Activated B cell treated with CpG ODN at 0.5 μM for 24 hours (primary cell): ENCODE results near the gene PLA2G6. TPM values are rescaled to one million over a fixed set of nuclear protein-coding genes. Genes with fewer than 3 reads are reported as not detected.

Experiments used
- ATAC-seq: fragments of 200-7000 bp; cut with Tn5 transposase; one replicate; pipeline ENCODE4 v1.10.0; 2021; ENCODE audit warnings: low read depth, mild to moderate bottlenecking, moderate library complexity
- CTCF ChIA-PET: fragments of 350-600 bp; sonication (Branson Sonifier 250); formaldehyde crosslinking; loops from one replicate; lab custom pipeline; 2021; ENCODE audit warnings: antibody characterized with exemption; lab: Charles Lee
- POLR2A ChIA-PET: fragments of 350-600 bp; sonication (Branson Sonifier 250); formaldehyde crosslinking; loops from one replicate; lab custom pipeline; 2021; ENCODE audit warnings: antibody characterized with exemption; lab: Charles Lee
- DNase-seq: peaks from one replicate; pipeline ENCODE4 v3.0.0; 2022
- H3K27ac Mint-ChIP-seq: one replicate; pipeline ENCODE4 v1.8.0; 2020; ENCODE audit warnings: mixed read lengths
- H3K27me3 Mint-ChIP-seq: one replicate; pipeline ENCODE4 v1.8.0; 2021; ENCODE audit warnings: mixed read lengths
- H3K36me3 Mint-ChIP-seq: one replicate; pipeline ENCODE4 v1.8.0; 2021; ENCODE audit warnings: low read depth, mixed read lengths
- H3K4me1 Mint-ChIP-seq: one replicate; pipeline ENCODE4 v1.8.0; 2021; ENCODE audit warnings: mixed read lengths
- H3K4me3 Mint-ChIP-seq: one replicate; pipeline ENCODE4 v1.8.0; 2020; ENCODE audit warnings: mild to moderate bottlenecking, mixed read lengths
- H3K9me3 Mint-ChIP-seq: one replicate; pipeline ENCODE4 v1.8.0; 2020; ENCODE audit warnings: mixed read lengths
- intact Hi-C: fragments of 100-400 bp; cut with micrococcal nuclease; formaldehyde crosslinking; loops from one replicate; pipeline ENCODE4 v1.15.1; 2024
- total RNA-seq: library from RNA; stranded (reverse); gene quantifications from 2 replicates; pipeline ENCODE4 v1.2.3, GENCODE V29; 2022
- TF ChIP-seq, protein P1 (sequence below): fragments of 200-600 bp; IDR thresholded peaks from one replicate; pipeline ENCODE4 v1.8.0; 2022; ENCODE audit warnings: antibody characterized with exemption, mild to moderate bottlenecking

The PLA2G6 gene
- total RNA-seq, 1 donor from 2014 or later = 64.0 TPM

DNA sequence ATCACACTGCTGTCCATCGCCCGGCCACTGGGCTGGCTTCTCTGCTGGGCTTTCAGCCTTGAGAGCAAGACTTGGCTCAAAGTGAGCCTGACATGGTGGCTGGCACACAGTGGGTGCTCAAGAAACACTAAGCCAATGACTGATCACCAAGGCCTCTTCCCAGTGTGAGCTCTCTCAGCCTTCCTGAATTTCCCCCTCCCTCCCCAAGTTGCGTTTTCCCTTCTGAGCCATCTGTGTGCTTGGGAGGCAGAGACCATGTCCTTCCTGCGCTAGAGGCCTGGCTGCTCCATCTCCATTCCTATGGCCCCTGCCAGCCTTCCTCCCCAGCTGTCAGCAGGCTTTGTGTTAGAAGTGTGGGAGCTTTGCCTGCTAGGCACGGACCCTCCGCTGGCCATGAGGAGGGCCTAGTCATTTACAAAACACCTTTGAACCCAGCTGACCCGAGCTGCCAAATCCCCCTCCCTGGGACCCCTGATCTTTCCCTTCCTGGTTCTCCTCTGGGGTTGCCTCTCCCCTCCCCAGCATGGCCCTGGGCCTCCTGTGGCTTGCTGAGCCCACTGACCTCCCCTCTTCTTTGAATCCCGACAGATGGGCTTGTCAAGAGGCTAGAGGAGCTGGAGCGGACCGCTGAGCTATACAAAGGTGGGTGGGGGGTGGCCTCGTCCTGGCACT, 111.2 kb downstream of the PLA2G6 start:
- Mint-ChIP-seq H3K4me3 (no peak overlapping the region), H3K4me1 (no peaks in the 10 kb centered on the region), H3K27me3 (no peaks in the 10 kb centered on the region), H3K27ac (no peak overlapping the region), H3K9me3 (no peaks in the 10 kb centered on the region), H3K36me3 (peaks cover 77% of the 10 kb centered on the region)
- POLR2A ChIA-PET = no interaction called here
- ATAC-seq (no peak), DNase-seq (no peak)
- CTCF ChIA-PET = no interaction called here
- intact Hi-C loops = no loop called here
- TF ChIP-seq, protein P1, sequence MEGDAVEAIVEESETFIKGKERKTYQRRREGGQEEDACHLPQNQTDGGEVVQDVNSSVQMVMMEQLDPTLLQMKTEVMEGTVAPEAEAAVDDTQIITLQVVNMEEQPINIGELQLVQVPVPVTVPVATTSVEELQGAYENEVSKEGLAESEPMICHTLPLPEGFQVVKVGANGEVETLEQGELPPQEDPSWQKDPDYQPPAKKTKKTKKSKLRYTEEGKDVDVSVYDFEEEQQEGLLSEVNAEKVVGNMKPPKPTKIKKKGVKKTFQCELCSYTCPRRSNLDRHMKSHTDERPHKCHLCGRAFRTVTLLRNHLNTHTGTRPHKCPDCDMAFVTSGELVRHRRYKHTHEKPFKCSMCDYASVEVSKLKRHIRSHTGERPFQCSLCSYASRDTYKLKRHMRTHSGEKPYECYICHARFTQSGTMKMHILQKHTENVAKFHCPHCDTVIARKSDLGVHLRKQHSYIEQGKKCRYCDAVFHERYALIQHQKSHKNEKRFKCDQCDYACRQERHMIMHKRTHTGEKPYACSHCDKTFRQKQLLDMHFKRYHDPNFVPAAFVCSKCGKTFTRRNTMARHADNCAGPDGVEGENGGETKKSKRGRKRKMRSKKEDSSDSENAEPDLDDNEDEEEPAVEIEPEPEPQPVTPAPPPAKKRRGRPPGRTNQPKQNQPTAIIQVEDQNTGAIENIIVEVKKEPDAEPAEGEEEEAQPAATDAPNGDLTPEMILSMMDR = no peak

DNA sequence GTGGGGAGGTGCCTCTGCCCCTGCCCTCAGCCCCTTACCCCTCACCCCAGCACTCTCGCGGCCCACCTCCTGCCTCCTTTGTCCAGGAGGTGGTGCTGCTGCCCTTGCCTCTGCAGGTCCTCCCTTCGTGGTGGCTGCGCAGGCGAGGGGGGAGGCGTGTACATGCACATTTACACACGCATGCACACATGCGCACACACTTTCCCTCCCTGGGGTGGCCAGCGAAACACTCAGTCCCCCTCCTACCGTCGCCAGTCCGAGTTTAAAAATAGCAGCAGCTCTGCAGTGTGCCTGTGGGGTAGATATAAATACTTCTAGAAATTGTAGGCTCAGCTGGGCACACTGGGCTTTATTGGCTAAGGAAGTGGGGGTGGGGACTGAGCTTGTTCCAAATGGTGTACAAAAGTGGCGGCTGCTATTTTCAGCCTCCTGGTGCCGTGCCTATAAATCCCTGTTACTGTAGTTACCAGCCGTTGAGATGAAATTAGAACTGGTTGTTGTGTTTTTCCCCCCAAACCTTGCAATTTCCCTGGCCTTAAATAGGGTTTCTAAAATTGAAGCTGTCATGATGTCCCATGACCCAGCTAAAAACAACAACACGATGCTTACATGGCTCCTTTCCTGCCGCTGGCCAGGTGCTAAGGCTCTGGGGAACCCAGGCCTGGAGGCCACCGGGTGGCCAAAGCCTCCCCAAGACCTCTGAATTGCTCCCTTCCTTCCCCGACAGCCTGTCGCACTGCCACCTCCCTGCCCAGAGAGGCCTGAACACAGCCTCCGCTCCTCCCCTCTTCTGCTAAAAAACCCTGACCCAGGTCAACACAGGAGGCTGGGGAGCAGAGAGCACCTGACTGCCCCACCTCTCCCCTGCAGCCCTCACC, 112.0 kb downstream of the PLA2G6 start:
- ChIA-PET CTCF (interaction anchor here (0.9 to 1.1 kb wide), 2 partner anchors 17 to 503 kb away, joined by 3 read pairs; no protein-coding TSS in a partner anchor), POLR2A (no interaction called here)
- no peak for ATAC-seq
- H3K9me3 Mint-ChIP-seq = no peaks in the 10 kb centered on the region
- no peak for DNase-seq
- H3K36me3 Mint-ChIP-seq = peaks cover 83% of the 10 kb centered on the region
- intact Hi-C loops = no loop called here
- no peak overlapping the region for H3K27ac Mint-ChIP-seq
- H3K27me3 Mint-ChIP-seq = no peaks in the 10 kb centered on the region
- no peak overlapping the region for H3K4me3 Mint-ChIP-seq
- TF ChIP-seq, protein P1 = no peak
- no peaks in the 10 kb centered on the region for H3K4me1 Mint-ChIP-seq

- H3K9me3 Mint-ChIP-seq = no peaks in the 10 kb centered on the region
- peaks cover 82% of the 10 kb centered on the region for H3K36me3 Mint-ChIP-seq
- intact Hi-C loops = no loop called here
- H3K27ac Mint-ChIP-seq = no peak overlapping the region
- DNase-seq (no peak), ATAC-seq (no peak)
- H3K27me3 Mint-ChIP-seq = no peaks in the 10 kb centered on the region
- H3K4me3 Mint-ChIP-seq = no peak overlapping the region
- TF ChIP-seq, protein P1 = no peak
- ChIA-PET CTCF (interaction anchor here (0.9 to 1.1 kb wide), 2 partner anchors 17 to 503 kb away, joined by 3 read pairs; no protein-coding TSS in a partner anchor), POLR2A (no interaction called here)
- no peaks in the 10 kb centered on the region for H3K4me1 Mint-ChIP-seq
Measured at GRCh38 chr22:38068641-38069371, 112.8 kb downstream of the PLA2G6 start.

DNA sequence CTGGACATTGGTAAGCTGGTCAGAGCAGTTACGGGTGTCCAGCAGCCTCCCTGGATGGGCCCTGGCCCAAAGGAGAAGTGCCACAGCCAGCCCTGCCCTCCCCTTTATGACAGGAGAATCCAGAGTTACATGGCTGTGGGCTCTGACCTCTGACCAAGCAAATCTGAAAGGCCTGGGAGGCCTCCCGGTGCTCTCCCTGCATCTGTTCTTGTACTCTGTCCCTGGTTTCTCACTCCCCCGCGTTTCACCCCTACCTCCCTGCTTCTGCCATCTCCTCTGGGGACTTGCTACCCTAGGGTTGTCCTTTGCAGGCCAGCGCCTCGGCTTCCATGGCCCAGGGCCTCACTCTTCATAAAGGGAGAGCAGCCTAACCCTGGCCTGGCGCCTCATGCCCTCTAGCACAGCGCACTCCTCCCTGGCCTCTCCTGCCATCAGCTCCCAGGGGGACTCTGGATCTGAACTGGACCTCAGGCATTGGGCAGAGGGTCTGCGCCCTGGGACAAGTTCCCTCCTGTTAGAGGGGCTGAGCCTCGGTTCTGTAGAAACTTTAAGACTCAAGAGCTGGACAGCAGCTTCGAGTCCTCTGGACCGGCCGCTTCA, 113.8 kb downstream of the PLA2G6 start:
- no peak for DNase-seq
- Mint-ChIP-seq H3K4me3 (no peak overlapping the region), H3K4me1 (peaks cover 2% of the 10 kb centered on the region), H3K27ac (no peak overlapping the region), H3K27me3 (no peaks in the 10 kb centered on the region), H3K36me3 (peaks cover 80% of the 10 kb centered on the region), H3K9me3 (no peaks in the 10 kb centered on the region)
- TF ChIP-seq, protein P1 = no peak
- no peak for ATAC-seq
- POLR2A ChIA-PET = no interaction called here
- CTCF ChIA-PET = no interaction called here
- intact Hi-C loops = no loop called here
